ENCODE results near the gene FNBP1.

DNA sequence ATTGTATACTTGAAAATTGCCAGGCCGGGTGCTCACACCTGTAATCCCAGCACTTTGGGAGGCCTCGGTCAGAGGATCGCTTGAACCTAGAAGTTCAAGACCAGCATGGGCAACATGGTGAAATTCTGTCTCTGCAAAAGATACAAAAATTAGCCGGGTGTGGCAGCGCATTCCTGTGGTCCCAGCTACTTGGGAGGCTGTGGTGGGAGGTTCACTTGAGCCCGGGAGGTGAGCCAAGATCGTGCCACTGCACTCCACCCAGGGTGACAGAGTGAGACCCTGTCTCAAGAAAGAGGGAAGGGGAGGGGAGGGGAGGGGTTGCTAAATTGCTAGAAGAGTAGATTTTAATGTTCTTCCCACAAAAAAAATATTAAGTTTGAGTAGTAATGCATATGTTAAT is 53.2 kb downstream of the FNBP1 start:
- TF ChIP-seq, protein P1, sequence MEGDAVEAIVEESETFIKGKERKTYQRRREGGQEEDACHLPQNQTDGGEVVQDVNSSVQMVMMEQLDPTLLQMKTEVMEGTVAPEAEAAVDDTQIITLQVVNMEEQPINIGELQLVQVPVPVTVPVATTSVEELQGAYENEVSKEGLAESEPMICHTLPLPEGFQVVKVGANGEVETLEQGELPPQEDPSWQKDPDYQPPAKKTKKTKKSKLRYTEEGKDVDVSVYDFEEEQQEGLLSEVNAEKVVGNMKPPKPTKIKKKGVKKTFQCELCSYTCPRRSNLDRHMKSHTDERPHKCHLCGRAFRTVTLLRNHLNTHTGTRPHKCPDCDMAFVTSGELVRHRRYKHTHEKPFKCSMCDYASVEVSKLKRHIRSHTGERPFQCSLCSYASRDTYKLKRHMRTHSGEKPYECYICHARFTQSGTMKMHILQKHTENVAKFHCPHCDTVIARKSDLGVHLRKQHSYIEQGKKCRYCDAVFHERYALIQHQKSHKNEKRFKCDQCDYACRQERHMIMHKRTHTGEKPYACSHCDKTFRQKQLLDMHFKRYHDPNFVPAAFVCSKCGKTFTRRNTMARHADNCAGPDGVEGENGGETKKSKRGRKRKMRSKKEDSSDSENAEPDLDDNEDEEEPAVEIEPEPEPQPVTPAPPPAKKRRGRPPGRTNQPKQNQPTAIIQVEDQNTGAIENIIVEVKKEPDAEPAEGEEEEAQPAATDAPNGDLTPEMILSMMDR (conservative IDR thresholded peaks at IDR 0.05; ENCODE audit: low read depth, low read length) = no peak
- TF ChIP-seq EZH2phosphoT487 (IDR thresholded peaks at IDR 0.05; ENCODE audit: borderline replicate concordance, low read length) = no peak
